ENCODE results near the gene SYF2.

SYF2 gene

DNA sequence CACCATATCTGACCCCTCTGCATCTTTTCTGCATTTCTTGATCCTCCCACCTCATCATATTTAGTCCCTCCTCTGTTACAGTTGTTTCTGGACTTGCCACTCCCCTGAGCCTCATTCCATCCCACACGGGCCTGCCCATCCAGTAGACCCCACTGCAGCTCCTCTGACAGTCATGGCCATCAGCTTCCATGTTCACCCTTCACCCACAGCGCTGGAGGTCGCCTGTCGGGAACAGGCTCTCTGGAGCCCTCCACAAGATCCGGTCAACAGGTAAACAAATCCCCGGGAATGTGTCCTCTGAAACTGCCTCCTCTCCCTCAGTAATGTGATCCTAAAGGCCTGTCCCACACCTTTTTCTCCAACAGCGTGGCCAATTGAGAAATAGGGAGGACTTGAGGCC is 31.3 kb downstream of the SYF2 start:
- no peaks in the 10 kb centered on the region for H3K9me3 ChIP-seq (ENCODE audit: control insufficient read depth, insufficient read depth, low read depth, low read length)
- H3K27me3 ChIP-seq (ENCODE audit: control insufficient read depth, insufficient read depth, low read length) = no peaks in the 10 kb centered on the region
- H3K36me3 ChIP-seq (ENCODE audit: control insufficient read depth, insufficient read depth, low read length) = no peaks in the 10 kb centered on the region
- H3K4me3 ChIP-seq (ENCODE audit: low read depth, low read length) = no peak overlapping the region
- H3K9ac ChIP-seq (ENCODE audit: low read length) = no peak overlapping the region
- peaks cover 18% of the 10 kb centered on the region for H3K4me1 ChIP-seq (ENCODE audit: control insufficient read depth, insufficient read depth, low read length)
- no peak overlapping the region for H3K27ac ChIP-seq (ENCODE audit: low read depth, low read length)

DNA sequence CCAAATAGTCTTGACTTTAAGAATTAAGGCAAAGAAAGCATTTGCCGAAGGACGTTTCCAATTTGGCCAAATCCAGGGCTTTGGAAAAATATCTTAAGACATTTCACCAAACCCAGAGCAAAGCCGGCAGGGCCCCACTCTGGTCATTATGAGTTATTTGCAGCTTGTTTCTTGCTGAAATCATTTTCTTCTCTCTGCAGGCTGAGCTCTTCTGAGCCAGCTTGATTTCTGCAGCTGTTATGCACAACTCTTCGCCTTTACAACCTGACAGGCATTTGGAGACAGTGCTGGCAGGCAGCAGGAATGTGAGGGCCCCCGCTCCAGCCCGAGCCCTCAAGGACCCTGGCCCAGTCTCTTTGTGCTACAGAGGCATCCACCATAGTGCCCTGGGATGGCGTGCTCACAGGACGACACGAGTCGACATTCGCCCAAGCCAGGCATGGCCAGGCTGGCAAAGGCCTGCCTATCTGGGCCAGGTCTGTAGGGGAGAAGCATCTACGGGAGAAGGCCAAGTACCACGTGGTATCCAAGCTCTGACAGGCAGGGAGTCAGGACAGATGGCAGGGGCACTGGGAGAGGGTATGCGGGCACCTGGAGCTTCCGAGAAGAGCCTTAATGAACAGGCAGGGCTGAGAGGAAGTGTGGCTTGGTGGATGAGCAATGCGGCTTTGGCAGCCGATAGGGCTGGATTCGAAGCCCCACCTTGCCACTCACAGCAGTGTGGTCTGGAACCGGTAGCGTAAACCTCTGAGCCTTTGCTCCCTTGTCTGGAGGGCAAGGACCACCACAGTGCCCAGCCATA is 32.3 kb downstream of the SYF2 start:
- no peaks in the 10 kb centered on the region for H3K9me3 ChIP-seq (ENCODE audit: control insufficient read depth, insufficient read depth, low read depth, low read length)
- H3K4me1 ChIP-seq (ENCODE audit: control insufficient read depth, insufficient read depth, low read length) = peaks cover 18% of the 10 kb centered on the region
- no peak overlapping the region for H3K9ac ChIP-seq (ENCODE audit: low read length)
- H3K27me3 ChIP-seq (ENCODE audit: control insufficient read depth, insufficient read depth, low read length) = no peaks in the 10 kb centered on the region
- H3K36me3 ChIP-seq (ENCODE audit: control insufficient read depth, insufficient read depth, low read length) = no peaks in the 10 kb centered on the region
- H3K27ac ChIP-seq (ENCODE audit: low read depth, low read length) = no peak overlapping the region
- H3K4me3 ChIP-seq (ENCODE audit: low read depth, low read length) = no peak overlapping the region

DNA sequence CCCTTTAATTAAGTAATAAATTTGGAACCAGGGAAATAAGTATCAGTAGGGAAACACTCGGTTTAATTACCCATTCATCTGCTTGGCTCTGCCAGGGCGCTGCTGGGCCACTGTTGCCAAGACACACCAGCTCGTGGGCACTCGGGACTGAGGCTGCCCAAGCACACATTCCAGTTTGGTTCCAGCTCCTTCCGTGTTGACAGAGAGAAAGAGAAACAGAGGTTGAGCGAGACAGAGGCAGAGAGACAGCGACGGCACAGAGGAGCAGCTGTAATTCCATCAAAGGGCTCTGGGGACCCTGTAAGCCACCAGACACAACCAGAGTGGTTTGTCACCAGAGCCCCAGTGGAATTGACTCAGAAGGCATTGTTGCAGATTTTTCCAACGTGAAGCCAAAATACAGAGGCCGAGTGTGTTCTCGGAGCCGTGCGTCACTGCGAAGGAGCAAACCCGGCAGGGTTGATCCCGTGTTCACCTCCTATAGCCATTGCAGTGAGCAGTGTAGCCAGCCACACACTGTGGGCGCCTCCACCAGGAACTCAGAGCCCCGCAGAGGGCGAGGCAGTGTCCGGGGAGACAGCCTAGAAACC is 33.5 kb downstream of the SYF2 start:
- Histone ChIP-seq H3K9ac (ENCODE audit: low read length) (no peak overlapping the region), H3K27ac (ENCODE audit: low read depth, low read length) (no peak overlapping the region), H3K27me3 (ENCODE audit: control insufficient read depth, insufficient read depth, low read length) (no peaks in the 10 kb centered on the region), H3K4me1 (ENCODE audit: control insufficient read depth, insufficient read depth, low read length) (peaks cover 15% of the 10 kb centered on the region; the same call in 1 of the 2 replicates), H3K4me3 (ENCODE audit: low read depth, low read length) (no peak overlapping the region), H3K36me3 (ENCODE audit: control insufficient read depth, insufficient read depth, low read length) (no peaks in the 10 kb centered on the region), H3K9me3 (ENCODE audit: control insufficient read depth, insufficient read depth, low read depth, low read length) (no peaks in the 10 kb centered on the region)

DNA sequence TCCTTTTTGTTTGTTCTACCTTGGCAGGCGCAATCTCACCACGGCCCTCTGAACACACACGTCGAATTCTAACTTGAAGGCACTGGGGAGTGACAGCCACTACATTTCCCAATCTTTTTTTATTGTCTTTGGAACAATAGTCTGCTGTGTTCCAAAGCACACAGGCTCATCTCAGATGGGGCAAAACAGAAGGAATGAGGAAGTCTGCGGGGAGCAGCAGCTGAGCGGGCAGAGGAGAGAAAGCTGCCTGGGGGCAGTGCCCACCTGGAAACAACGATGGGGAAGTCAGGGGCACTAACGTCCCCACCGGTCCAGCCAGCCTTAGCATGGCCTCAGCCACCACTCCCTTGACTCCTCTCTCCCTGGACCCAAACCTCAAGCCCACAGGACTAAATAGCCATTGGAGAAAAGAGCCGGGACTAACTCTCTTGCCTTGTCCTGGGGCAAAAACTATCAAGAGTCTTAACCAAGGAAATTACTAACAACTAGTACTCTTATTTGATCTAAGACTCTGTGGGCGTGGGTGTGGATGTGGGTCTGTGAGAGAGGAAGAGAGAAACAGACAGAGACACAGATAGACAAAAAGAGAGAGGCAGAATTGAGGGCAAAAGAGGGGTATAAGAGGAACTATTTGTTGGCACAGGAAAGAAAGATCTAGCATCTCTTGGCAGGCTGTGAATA is 34.2 kb downstream of the SYF2 start:
- H3K27me3 ChIP-seq (ENCODE audit: control insufficient read depth, insufficient read depth, low read length) = no peaks in the 10 kb centered on the region
- peaks cover 18% of the 10 kb centered on the region for H3K4me1 ChIP-seq (ENCODE audit: control insufficient read depth, insufficient read depth, low read length)
- H3K36me3 ChIP-seq (ENCODE audit: control insufficient read depth, insufficient read depth, low read length) = no peaks in the 10 kb centered on the region
- no peak overlapping the region for H3K4me3 ChIP-seq (ENCODE audit: low read depth, low read length)
- H3K9ac ChIP-seq (ENCODE audit: low read length) = no peak overlapping the region
- no peaks in the 10 kb centered on the region for H3K9me3 ChIP-seq (ENCODE audit: control insufficient read depth, insufficient read depth, low read depth, low read length)
- no peak overlapping the region for H3K27ac ChIP-seq (ENCODE audit: low read depth, low read length)

DNA sequence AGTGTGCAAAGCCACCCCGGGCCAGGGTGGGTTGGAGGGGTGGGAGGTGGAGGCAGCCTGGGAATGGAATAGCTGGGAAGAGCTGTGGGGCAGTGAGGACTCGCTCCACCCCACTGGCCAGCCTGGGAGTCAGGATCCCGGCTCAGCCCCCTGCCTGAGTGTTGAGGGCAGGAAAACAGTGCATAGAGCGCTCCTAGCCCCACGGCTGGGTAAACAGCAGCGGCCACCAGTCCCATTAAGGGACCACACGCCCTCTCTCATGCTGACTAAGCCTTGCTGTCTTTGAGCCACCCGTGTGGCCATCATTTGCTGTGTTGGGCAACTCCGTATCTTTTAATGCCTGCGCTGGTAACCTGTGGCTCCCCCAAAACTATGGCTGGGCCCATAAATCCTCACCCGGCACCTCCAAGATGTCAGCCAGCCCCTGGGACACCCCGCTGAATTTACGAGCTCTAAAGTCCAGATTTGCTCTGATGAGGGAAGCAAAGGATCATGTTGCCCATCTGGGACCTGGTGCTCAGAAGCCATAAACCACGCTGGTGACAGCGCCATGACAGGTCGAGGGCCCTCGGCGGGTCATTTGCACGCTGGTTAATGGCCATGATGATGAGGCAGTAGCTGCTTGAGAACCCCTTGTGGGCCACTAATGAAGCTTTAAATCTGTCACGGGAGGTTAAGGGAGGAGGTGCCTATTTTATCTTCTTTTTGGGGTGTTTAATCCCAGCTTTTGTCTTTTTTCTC is 34.9 kb downstream of the SYF2 start:
- Histone ChIP-seq H3K27me3 (ENCODE audit: control insufficient read depth, insufficient read depth, low read length) (no peaks in the 10 kb centered on the region), H3K9me3 (ENCODE audit: control insufficient read depth, insufficient read depth, low read depth, low read length) (no peaks in the 10 kb centered on the region), H3K4me3 (ENCODE audit: low read depth, low read length) (no peak overlapping the region), H3K36me3 (ENCODE audit: control insufficient read depth, insufficient read depth, low read length) (no peaks in the 10 kb centered on the region), H3K9ac (ENCODE audit: low read length) (no peak overlapping the region), H3K27ac (ENCODE audit: low read depth, low read length) (no peak overlapping the region), H3K4me1 (ENCODE audit: control insufficient read depth, insufficient read depth, low read length) (peaks cover 23% of the 10 kb centered on the region)

DNA sequence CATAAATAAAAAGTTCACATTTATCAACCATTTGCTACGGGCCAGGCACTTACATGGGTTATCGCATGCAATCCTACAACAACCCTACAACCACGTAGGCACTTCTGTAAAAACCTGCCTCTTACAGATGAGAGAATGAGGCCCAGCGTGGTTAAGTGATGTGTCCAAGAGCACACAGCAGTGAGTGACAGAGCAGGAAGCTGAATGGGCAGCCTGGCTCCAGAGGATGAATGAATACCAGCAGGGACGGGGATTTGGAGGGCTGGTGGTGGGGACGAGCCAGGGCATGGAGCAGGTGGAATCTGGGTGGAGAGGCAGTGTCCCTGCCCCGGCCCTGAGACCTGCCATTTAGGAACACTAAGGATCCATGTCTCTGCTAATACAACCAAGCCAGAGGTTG is 35.5 kb downstream of the SYF2 start:
- H3K9me3 ChIP-seq (ENCODE audit: control insufficient read depth, insufficient read depth, low read depth, low read length) = no peaks in the 10 kb centered on the region
- no peaks in the 10 kb centered on the region for H3K27me3 ChIP-seq (ENCODE audit: control insufficient read depth, insufficient read depth, low read length)
- H3K27ac ChIP-seq (ENCODE audit: low read depth, low read length) = no peak overlapping the region
- H3K36me3 ChIP-seq (ENCODE audit: control insufficient read depth, insufficient read depth, low read length) = no peaks in the 10 kb centered on the region
- no peak overlapping the region for H3K9ac ChIP-seq (ENCODE audit: low read length)
- peaks cover 23% of the 10 kb centered on the region for H3K4me1 ChIP-seq (ENCODE audit: control insufficient read depth, insufficient read depth, low read length)
- no peak overlapping the region for H3K4me3 ChIP-seq (ENCODE audit: low read depth, low read length)

DNA sequence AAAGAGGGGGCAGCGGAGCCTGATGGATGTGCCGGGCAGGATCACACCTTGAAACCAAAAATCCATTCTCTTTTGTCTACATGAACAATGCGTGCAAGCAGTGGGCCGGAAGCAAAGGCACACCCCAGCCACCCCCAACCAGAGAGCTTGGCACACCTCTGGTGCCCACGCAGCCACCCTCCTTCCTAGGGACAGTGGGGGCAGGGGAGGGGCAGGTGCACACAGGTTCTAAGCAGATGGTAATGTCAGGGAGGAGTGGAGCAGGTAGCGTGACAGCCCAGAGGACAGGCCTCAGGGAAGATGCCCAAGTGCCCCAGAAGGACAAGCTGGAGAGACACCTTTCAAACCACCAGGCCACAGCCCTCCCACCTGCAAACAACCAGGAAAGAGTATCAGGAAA is 36.5 kb downstream of the SYF2 start:
- H3K27me3 ChIP-seq (ENCODE audit: control insufficient read depth, insufficient read depth, low read length) = no peaks in the 10 kb centered on the region
- H3K27ac ChIP-seq (ENCODE audit: low read depth, low read length) = no peak overlapping the region
- H3K9me3 ChIP-seq (ENCODE audit: control insufficient read depth, insufficient read depth, low read depth, low read length) = no peaks in the 10 kb centered on the region
- peaks cover 23% of the 10 kb centered on the region for H3K4me1 ChIP-seq (ENCODE audit: control insufficient read depth, insufficient read depth, low read length)
- H3K9ac ChIP-seq (ENCODE audit: low read length) = no peak overlapping the region
- no peak overlapping the region for H3K4me3 ChIP-seq (ENCODE audit: low read depth, low read length)
- no peaks in the 10 kb centered on the region for H3K36me3 ChIP-seq (ENCODE audit: control insufficient read depth, insufficient read depth, low read length)

DNA sequence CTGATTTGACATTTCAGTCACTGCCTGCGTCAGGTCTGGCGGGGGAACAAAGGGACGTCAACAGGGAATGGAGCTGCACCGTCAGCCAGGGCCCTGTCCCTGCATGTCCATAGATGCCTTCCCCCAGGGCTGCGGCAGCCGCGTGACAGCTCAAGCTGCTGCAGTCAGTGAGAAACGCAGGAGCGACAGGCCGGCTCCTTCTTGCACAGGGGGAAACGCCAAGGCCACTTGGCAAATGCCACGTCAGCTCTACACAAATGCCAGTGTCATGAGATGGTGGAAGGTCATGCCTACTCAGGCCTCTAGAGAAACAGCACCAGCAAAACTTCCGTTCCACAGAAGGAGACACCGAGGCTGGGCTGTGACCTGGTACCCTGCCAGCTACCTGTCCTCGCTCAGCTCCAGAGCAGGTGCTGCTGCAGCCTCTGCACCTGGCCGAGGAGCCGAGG is 37.7 kb downstream of the SYF2 start:
- Histone ChIP-seq H3K9ac (ENCODE audit: low read length) (no peak overlapping the region), H3K9me3 (ENCODE audit: control insufficient read depth, insufficient read depth, low read depth, low read length) (no peaks in the 10 kb centered on the region), H3K4me3 (ENCODE audit: low read depth, low read length) (no peak overlapping the region), H3K36me3 (ENCODE audit: control insufficient read depth, insufficient read depth, low read length) (no peaks in the 10 kb centered on the region), H3K27ac (ENCODE audit: low read depth, low read length) (no peak overlapping the region), H3K27me3 (ENCODE audit: control insufficient read depth, insufficient read depth, low read length) (no peaks in the 10 kb centered on the region), H3K4me1 (ENCODE audit: control insufficient read depth, insufficient read depth, low read length) (peaks cover 21% of the 10 kb centered on the region)

DNA sequence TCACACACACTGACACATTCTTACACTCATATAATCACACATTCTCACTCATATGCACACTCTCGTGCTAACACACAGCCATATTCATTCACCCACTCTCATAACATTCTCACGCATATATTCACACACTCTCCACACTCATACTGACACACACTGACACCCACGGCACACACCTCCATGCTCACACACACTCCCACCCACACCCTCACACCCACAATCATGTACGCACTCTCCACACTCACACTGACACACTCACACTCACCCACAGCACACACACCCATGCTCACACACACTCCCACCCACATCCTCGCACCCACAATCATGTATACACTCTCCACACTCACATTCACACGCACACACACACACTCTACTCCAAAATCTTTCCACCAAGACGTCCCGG is 38.2 kb downstream of the SYF2 start:
- Histone ChIP-seq H3K36me3 (ENCODE audit: control insufficient read depth, insufficient read depth, low read length) (no peaks in the 10 kb centered on the region), H3K27ac (ENCODE audit: low read depth, low read length) (no peak overlapping the region), H3K4me3 (ENCODE audit: low read depth, low read length) (no peak overlapping the region), H3K9me3 (ENCODE audit: control insufficient read depth, insufficient read depth, low read depth, low read length) (no peaks in the 10 kb centered on the region), H3K9ac (ENCODE audit: low read length) (no peak overlapping the region), H3K4me1 (ENCODE audit: control insufficient read depth, insufficient read depth, low read length) (peaks cover 15% of the 10 kb centered on the region), H3K27me3 (ENCODE audit: control insufficient read depth, insufficient read depth, low read length) (no peaks in the 10 kb centered on the region)

DNA sequence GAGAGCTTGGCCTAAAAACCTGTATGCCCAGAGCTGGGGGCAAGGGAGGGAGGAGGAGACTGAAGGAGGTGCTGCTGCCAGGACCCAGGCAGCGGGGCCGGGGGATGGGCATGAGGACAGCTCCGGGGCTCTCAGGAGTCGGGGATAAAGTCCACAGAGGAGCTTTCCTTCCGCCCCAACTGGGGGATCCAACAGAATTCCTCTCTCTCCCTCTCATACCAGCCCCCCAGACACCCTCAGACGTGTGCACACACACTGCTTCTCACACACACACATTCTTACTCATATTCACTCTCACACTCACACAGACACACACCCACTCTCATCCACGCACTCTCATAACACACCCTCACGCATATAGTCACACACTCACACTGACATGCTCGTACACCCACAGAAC is 39.1 kb downstream of the SYF2 start:
- Histone ChIP-seq H3K9ac (ENCODE audit: low read length) (no peak overlapping the region), H3K27ac (ENCODE audit: low read depth, low read length) (no peak overlapping the region), H3K4me3 (ENCODE audit: low read depth, low read length) (no peak overlapping the region), H3K4me1 (ENCODE audit: control insufficient read depth, insufficient read depth, low read length) (peaks cover 14% of the 10 kb centered on the region), H3K9me3 (ENCODE audit: control insufficient read depth, insufficient read depth, low read depth, low read length) (no peaks in the 10 kb centered on the region), H3K36me3 (ENCODE audit: control insufficient read depth, insufficient read depth, low read length) (no peaks in the 10 kb centered on the region), H3K27me3 (ENCODE audit: control insufficient read depth, insufficient read depth, low read length) (no peaks in the 10 kb centered on the region)

DNA sequence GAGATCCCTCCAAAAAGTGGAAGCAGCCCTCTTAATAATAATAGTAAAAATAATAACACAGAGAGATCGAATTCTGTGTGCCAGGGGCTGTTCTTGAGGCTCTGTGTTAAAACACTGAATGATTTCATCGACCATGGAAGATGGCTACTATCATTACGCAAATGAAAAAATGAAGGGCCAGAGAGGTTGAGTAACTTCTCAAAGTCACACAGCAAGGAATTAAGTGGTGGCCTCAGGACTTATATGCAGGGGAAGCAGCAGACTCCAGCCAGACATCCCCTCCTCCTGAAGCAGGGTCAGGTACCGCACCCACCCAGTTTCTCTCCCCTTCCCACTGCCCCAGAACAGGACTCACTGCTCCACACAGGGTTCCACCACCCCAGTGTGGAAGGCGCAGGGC is 40.1 kb downstream of the SYF2 start:
- Histone ChIP-seq H3K4me1 (ENCODE audit: control insufficient read depth, insufficient read depth, low read length) (peaks cover 8% of the 10 kb centered on the region), H3K27me3 (ENCODE audit: control insufficient read depth, insufficient read depth, low read length) (no peaks in the 10 kb centered on the region), H3K9me3 (ENCODE audit: control insufficient read depth, insufficient read depth, low read depth, low read length) (no peaks in the 10 kb centered on the region)

More for the DNA sequence above, 40.1 kb downstream of the SYF2 start:
- Histone ChIP-seq H3K9ac (ENCODE audit: low read length) (no peak overlapping the region), H3K4me3 (ENCODE audit: low read depth, low read length) (no peak overlapping the region), H3K36me3 (ENCODE audit: control insufficient read depth, insufficient read depth, low read length) (no peaks in the 10 kb centered on the region), H3K27ac (ENCODE audit: low read depth, low read length) (no peak overlapping the region)

All from HUES6 (cell line).